ENCODE results near the gene SAPCD1. TPM values are rescaled to one million over a fixed set of nuclear protein-coding genes. Genes with fewer than 3 reads are reported as not detected.
A peak's percentile ranks its signal among the peaks of the same experiment; 100 is the strongest.

The SAPCD1 gene
- total RNA-seq, 1 experiment from 2014 or later, result 3.2 TPM

DNA sequence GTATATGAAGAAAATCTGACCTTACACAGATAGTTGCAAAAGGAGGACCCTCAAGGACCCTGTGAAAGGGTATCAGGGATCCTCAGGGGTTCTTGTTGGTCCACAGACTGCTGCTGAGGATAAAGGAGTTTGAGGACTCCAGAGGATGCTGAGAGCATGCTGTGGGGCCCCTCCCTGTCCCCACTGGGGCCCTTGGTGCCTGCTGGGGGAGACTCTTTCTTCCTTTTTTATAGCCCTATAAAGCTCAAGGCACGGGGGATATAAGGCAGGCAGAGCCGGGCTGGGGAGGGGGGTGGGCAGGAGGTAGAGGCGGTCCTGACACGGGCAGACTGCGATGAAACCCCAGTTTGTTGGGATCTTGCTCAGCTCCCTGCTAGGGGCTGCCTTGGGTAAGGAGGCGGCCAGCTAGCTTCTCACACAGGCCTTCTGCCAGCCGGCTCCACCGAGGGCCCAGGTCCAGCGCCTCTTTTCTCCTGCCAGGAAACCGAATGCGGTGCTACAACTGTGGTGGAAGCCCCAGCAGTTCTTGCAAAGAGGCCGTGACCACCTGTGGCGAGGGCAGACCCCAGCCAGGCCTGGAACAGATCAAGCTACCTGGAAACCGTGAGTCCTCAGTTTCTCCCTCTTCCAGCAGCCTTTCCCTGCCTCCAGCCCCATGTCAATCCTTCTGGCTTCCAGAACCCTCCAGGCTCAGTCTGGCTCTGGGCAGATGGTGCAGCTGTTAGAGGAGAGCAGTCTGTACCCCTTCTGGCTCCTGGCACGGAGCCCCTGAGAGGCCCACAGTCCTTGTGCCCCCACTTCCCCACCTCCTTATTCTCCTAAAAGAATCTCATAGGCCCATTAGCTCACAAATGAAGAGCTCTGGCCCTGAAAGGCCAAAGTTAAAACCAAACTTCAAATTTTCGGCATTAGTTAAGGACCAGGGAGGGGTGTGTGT is 47.2 kb upstream of the SAPCD1 start, which contains the start of gene LY6G6D:
LY6G6D (plus strand) TSS at position 327 of the 937 bp plus-strand sequence; CDS start at position 335, 8 bp downstream.
- Histone ChIP-seq H3K18ac (ENCODE audit: insufficient read length, low read depth, low read length) (no peak within 1 kb of the TSS), H4K20me1 (ENCODE audit: control insufficient read depth, insufficient read depth, insufficient read length) (no peaks in the 10 kb centered on the region), H3K23me2 (ENCODE audit: insufficient read length, low read depth, low read length, poor library complexity, severe bottlenecking) (no peaks in the 10 kb centered on the region), H3K79me2 (ENCODE audit: insufficient read depth, low read length) (no peaks in the 10 kb centered on the region), H4K8ac (replicated peaks; ENCODE audit: insufficient read length, low read depth, low read length) (no peak within 1 kb of the TSS), H2BK5ac (ENCODE audit: insufficient read length, low read length) (no peak within 1 kb of the TSS), H2BK120ac (ENCODE audit: low read depth, low read length, poor library complexity, severe bottlenecking) (no peak within 1 kb of the TSS), H3K23ac (ENCODE audit: insufficient read length, low read depth, low read length) (no peak within 1 kb of the TSS), H3K27me3 (ENCODE audit: insufficient read depth, low read length) (no peaks in the 10 kb centered on the region), H3K9ac (ENCODE audit: extremely low read depth, insufficient read length, low read length) (no peak within 1 kb of the TSS), H3K4me2 (ENCODE audit: insufficient read depth, insufficient read length, low read length) (no peak within 1 kb of the TSS), H2BK12ac (ENCODE audit: insufficient read length, low read depth, low read length) (no peak within 1 kb of the TSS), H4K91ac (ENCODE audit: insufficient read length, low read depth, low read length) (no peak within 1 kb of the TSS), H3K4ac (ENCODE audit: low read depth, low read length) (no peak within 1 kb of the TSS), H3K27ac (ENCODE audit: insufficient read length, low read depth, low read length) (no peak within 1 kb of the TSS), H3K9me3 (ENCODE audit: control insufficient read depth, low read depth, low read length) (no peaks in the 10 kb centered on the region), H3K14ac (ENCODE audit: insufficient read depth, low read length) (no peak within 1 kb of the TSS), H2AK5ac (ENCODE audit: insufficient read length, low read length) (no peak within 1 kb of the TSS), H4K5ac (ENCODE audit: insufficient read length, low read depth, low read length) (no peak within 1 kb of the TSS), H3K56ac (ENCODE audit: insufficient read length, low read depth, low read length) (no peak within 1 kb of the TSS), H3K79me1 (ENCODE audit: insufficient read depth, low read depth, low read length, poor library complexity, severe bottlenecking) (no peaks in the 10 kb centered on the region), H2BK15ac (ENCODE audit: low read depth, low read length) (no peak within 1 kb of the TSS), H2AFZ (ENCODE audit: low read length) (no peak within 1 kb of the TSS), H2BK20ac (ENCODE audit: low read depth, low read length, poor library complexity, severe bottlenecking) (no peak within 1 kb of the TSS), H3T11ph (ENCODE audit: low read length) (no peak within 1 kb of the TSS), H3K4me1 (ENCODE audit: insufficient read depth, low read length) (peaks cover 10% of the 10 kb centered on the region; the same call in 1 of the 2 replicates)
- H3K27ac Mint-ChIP-seq, result peak within 1 kb of the TSS; percentile 81 to 95 (median 81)
- no peaks in the 10 kb centered on the region for H3K36me3 Mint-ChIP-seq (ENCODE audit: insufficient read depth in 1 of 3, low read depth in 3 of 3)
- H3K27me3 Mint-ChIP-seq (ENCODE audit: low read depth), result peaks cover 8% of the 10 kb centered on the region
- DNase-seq, result peak; percentile 44
- WGBS (ENCODE audit: extremely low coverage, insufficient read length, low lambda C conversion rate), result no CpG with 5 or more reads among the region's 16 CpGs
- peak within 1 kb of the TSS in 1 of 2 experiments; percentile 60; a peak in 3 of 5 replicates for H3K4me3 Mint-ChIP-seq
- peaks cover 50 to 63% of the 10 kb centered on the region in 2 experiments for H3K4me1 Mint-ChIP-seq
- TF ChIP-seq CTCF (conservative IDR thresholded peaks at IDR 0.05), result no peak
- H3K9me3 Mint-ChIP-seq, result no peaks in the 10 kb centered on the region
